ENCODE measurements around the gene ZNF780A. TPM values are rescaled to one million over a fixed set of nuclear protein-coding genes. Genes with fewer than 3 reads are reported as not detected.

Gene ZNF780A
- total and polyA plus RNA-seq, 2 donors from 2014 or later = 11.8 to 26.2 TPM

DNA sequence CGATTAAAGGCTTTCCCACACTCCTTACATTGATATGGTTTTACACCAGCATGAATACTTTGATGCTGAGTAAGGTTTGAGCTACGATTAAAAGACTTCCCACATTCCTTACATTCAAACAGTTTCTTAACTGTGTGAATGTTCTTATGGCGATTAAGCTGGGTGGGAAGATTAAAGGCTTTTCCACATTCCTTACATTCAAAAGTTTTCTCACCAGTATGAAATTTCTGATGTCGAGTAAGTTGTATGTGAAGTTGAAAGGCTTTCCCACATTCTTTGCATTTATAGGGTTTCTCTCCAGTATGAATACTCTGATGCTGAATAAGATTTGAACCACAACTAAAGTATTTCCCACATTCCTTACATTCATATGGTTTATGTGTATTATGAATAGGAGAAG is 54.7 kb downstream of the ZNF780A start:
- Histone ChIP-seq H3K27ac (ENCODE audit: low read depth in 2 of 2, low read length in 2 of 2) (no peak overlapping the region), H3K36me3 (ENCODE audit: control insufficient read depth in 2 of 3, insufficient read depth in 3 of 3, low read length in 3 of 3) (no peaks in the 10 kb centered on the region), H3K27me3 (ENCODE audit: control insufficient read depth, insufficient read depth, low read length) (no peaks in the 10 kb centered on the region), H3K4me1 (ENCODE audit: control insufficient read depth in 2 of 3, insufficient read depth in 2 of 3, low read depth in 1 of 3, low read length in 3 of 3) (no peaks in the 10 kb centered on the region), H3K9me3 (ENCODE audit: control insufficient read depth in 2 of 3, insufficient read depth in 1 of 3, low read length in 3 of 3) (peaks cover 2 to 56% (median 42%) of the 10 kb centered on the region in 3 donors), H3K9ac (ENCODE audit: low read length in 3 of 3) (no peak overlapping the region), H3K4me3 (ENCODE audit: low read length in 3 of 3) (no peak overlapping the region)
- intact Hi-C loops (cut with DNase I) = no loop called here
- TF ChIP-seq, protein P1, sequence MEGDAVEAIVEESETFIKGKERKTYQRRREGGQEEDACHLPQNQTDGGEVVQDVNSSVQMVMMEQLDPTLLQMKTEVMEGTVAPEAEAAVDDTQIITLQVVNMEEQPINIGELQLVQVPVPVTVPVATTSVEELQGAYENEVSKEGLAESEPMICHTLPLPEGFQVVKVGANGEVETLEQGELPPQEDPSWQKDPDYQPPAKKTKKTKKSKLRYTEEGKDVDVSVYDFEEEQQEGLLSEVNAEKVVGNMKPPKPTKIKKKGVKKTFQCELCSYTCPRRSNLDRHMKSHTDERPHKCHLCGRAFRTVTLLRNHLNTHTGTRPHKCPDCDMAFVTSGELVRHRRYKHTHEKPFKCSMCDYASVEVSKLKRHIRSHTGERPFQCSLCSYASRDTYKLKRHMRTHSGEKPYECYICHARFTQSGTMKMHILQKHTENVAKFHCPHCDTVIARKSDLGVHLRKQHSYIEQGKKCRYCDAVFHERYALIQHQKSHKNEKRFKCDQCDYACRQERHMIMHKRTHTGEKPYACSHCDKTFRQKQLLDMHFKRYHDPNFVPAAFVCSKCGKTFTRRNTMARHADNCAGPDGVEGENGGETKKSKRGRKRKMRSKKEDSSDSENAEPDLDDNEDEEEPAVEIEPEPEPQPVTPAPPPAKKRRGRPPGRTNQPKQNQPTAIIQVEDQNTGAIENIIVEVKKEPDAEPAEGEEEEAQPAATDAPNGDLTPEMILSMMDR (IDR thresholded peaks at IDR 0.05; ENCODE audit: borderline replicate concordance, extremely low read depth, insufficient read depth) = no peak
- DNase-seq (no peak), FAIRE-seq (no peak)

GRCh38 chr19:40033989-40034560 is 56.7 kb downstream of the ZNF780A start:
- Histone ChIP-seq H3K4me1 (ENCODE audit: control insufficient read depth in 2 of 3, insufficient read depth in 2 of 3, low read depth in 1 of 3, low read length in 3 of 3) (no peaks in the 10 kb centered on the region), H3K36me3 (ENCODE audit: control insufficient read depth in 2 of 3, insufficient read depth in 3 of 3, low read length in 3 of 3) (no peaks in the 10 kb centered on the region), H3K27me3 (ENCODE audit: control insufficient read depth, insufficient read depth, low read length) (no peaks in the 10 kb centered on the region), H3K4me3 (ENCODE audit: low read length in 3 of 3) (peak overlapping the region in 1 of 3 donors; percentile 15), H3K9ac (ENCODE audit: low read length in 3 of 3) (no peak overlapping the region), H3K27ac (ENCODE audit: low read depth in 2 of 2, low read length in 2 of 2) (no peak overlapping the region), H3K9me3 (ENCODE audit: control insufficient read depth in 2 of 3, insufficient read depth in 1 of 3, low read length in 3 of 3) (peaks cover 2 to 73% (median 49%) of the 10 kb centered on the region in 3 donors)
- intact Hi-C loops (cut with DNase I) = no loop called here
- TF ChIP-seq, protein P1 (IDR thresholded peaks at IDR 0.05; ENCODE audit: borderline replicate concordance, extremely low read depth, insufficient read depth) = no peak
- DNase-seq (no peak), FAIRE-seq (no peak)

DNA sequence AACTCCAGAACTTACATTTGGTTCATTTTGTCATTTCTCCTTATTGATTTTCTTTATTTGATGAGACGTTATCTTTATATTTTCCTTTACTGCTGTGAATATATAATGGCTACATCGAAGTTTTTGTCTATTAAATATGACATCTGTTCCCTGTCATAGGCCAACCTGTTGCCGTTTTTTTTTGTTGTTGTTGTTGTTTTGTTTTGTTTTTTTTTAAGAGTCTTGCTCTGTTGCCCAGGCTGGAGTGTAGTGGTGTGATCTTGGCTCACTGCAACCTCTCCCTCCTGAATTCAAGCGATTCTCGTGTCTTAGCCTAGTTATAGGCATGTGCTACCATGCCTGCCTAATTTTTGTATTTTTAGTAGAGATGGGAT is 64.2 kb downstream of the ZNF780A start:
- no peak for FAIRE-seq
- no peak for DNase-seq
- intact Hi-C loops (cut with DNase I) = no loop called here
- H3K36me3 ChIP-seq (ENCODE audit: control insufficient read depth in 2 of 3, insufficient read depth in 3 of 3, low read length in 3 of 3) = no peaks in the 10 kb centered on the region
- no peaks in the 10 kb centered on the region for H3K27me3 ChIP-seq (ENCODE audit: control insufficient read depth, insufficient read depth, low read length)
- H3K9ac ChIP-seq (ENCODE audit: low read length in 3 of 3) = no peak overlapping the region
- TF ChIP-seq, protein P1 (IDR thresholded peaks at IDR 0.05; ENCODE audit: borderline replicate concordance, extremely low read depth, insufficient read depth) = no peak
- no peak overlapping the region for H3K27ac ChIP-seq (ENCODE audit: low read depth in 2 of 2, low read length in 2 of 2)
- peak overlapping the region in 1 of 3 donors; percentile 21 for H3K4me3 ChIP-seq (ENCODE audit: low read length in 3 of 3)
- peaks cover 0 to 84% (median 50%) of the 10 kb centered on the region in 3 donors for H3K9me3 ChIP-seq (ENCODE audit: control insufficient read depth in 2 of 3, insufficient read depth in 1 of 3, low read length in 3 of 3)
- no peaks in the 10 kb centered on the region for H3K4me1 ChIP-seq (ENCODE audit: control insufficient read depth in 2 of 3, insufficient read depth in 2 of 3, low read depth in 1 of 3, low read length in 3 of 3)

All from kidney (tissue), 14 donors.